ENCODE results near the gene SPIB.

Gene SPIB

GRCh38 chr19:50418176-50419021 is at the start of gene SPIB:
SPIB (plus strand) TSS chr19:50418938; CDS start chr19:50418963, 25 bp downstream.
- Histone ChIP-seq H3K36me3 (ENCODE audit: control insufficient read depth, insufficient read depth, low read length) (peaks cover 3% of the 10 kb centered on the region; the same call in 1 of the 2 replicates), H3K4me3 (ENCODE audit: low read length) (peak within 1 kb of the TSS; percentile 26; the same call in 1 of the 2 replicates), H3K27ac (ENCODE audit: low read length) (no peak within 1 kb of the TSS), H3K27me3 (ENCODE audit: control insufficient read depth, insufficient read depth, low read length) (no peaks in the 10 kb centered on the region), H3K4me1 (ENCODE audit: control insufficient read depth, insufficient read depth, low read length) (peaks cover 6% of the 10 kb centered on the region; the same call in 1 of the 2 replicates), H3K9me3 (ENCODE audit: control insufficient read depth, insufficient read depth, low read length) (no peaks in the 10 kb centered on the region)
- WGBS (ENCODE audit: insufficient coverage, insufficient read length), result no CpG with 5 or more reads among the region's 34 CpGs
- no peak for DNase-seq (ENCODE audit: low read depth, low spot score)

DNA sequence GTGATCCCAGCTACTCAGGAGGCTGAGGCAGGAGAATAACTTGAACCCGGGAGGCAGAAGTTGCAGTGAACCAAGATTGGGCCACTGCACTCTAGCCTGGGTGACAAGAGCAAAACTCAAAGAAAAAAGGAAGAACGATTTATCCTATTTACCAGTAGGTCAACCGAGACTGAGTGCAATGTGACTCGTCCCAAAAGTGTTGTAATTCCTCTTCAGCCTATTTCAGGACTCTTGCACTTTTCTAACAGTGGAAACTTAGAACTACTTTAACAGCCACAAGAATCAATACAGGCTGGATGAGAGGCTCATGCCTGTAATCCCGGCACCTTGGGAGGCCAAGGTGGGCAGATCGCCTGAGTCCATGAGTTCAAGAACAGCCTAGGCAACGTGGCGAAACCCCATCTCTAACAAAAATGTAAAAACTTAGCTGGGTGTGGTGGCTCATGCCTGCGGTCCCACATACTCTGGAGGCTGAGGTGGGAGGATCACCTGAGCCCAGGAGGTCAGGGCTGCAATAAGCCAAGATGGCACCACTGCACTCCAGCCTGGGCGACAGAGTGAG is 46.7 kb upstream of the SPIB start:
- no peaks in the 10 kb centered on the region for H3K36me3 ChIP-seq (ENCODE audit: control insufficient read depth, insufficient read depth, low read length)
- no peak for DNase-seq (ENCODE audit: low read depth, low spot score)
- no peak overlapping the region for H3K4me3 ChIP-seq (ENCODE audit: low read length)
- H3K27ac ChIP-seq (ENCODE audit: low read length), result no peak overlapping the region
- H3K9me3 ChIP-seq (ENCODE audit: control insufficient read depth, insufficient read depth, low read length), result no peaks in the 10 kb centered on the region
- WGBS (ENCODE audit: insufficient coverage, insufficient read length), result no CpG with 5 or more reads among the region's 10 CpGs
- H3K27me3 ChIP-seq (ENCODE audit: control insufficient read depth, insufficient read depth, low read length), result no peaks in the 10 kb centered on the region
- peaks cover 1% of the 10 kb centered on the region; the same call in 1 of the 2 replicates for H3K4me1 ChIP-seq (ENCODE audit: control insufficient read depth, insufficient read depth, low read length)

GRCh38 chr19:50376166-50377050 is 42.3 kb upstream of the SPIB start, which contains the start of gene NR1H2:
NR1H2 (plus strand) TSS chr19:50376457; CDS start chr19:50377606, 1,149 bp downstream.
- H3K4me1 ChIP-seq (ENCODE audit: control insufficient read depth, insufficient read depth, low read length), result no peaks in the 10 kb centered on the region
- H3K27me3 ChIP-seq (ENCODE audit: control insufficient read depth, insufficient read depth, low read length), result no peaks in the 10 kb centered on the region
- H3K9me3 ChIP-seq (ENCODE audit: control insufficient read depth, insufficient read depth, low read length), result no peaks in the 10 kb centered on the region
- no CpG with 5 or more reads among the region's 67 CpGs for WGBS (ENCODE audit: insufficient coverage, insufficient read length)
- DNase-seq (ENCODE audit: low read depth, low spot score), result peak; percentile 96
- no peak within 1 kb of the TSS for H3K27ac ChIP-seq (ENCODE audit: low read length)
- peak within 1 kb of the TSS; percentile 96 for H3K4me3 ChIP-seq (ENCODE audit: low read length)
- H3K36me3 ChIP-seq (ENCODE audit: control insufficient read depth, insufficient read depth, low read length), result peaks cover 26% of the 10 kb centered on the region

GRCh38 chr19:50377051-50377461 is 41.7 kb upstream of the SPIB start:
- Histone ChIP-seq H3K9me3 (ENCODE audit: control insufficient read depth, insufficient read depth, low read length) (no peaks in the 10 kb centered on the region), H3K4me1 (ENCODE audit: control insufficient read depth, insufficient read depth, low read length) (no peaks in the 10 kb centered on the region), H3K36me3 (ENCODE audit: control insufficient read depth, insufficient read depth, low read length) (peaks cover 33% of the 10 kb centered on the region), H3K4me3 (ENCODE audit: low read length) (no peak overlapping the region; the same call in 1 of the 2 replicates), H3K27me3 (ENCODE audit: control insufficient read depth, insufficient read depth, low read length) (no peaks in the 10 kb centered on the region), H3K27ac (ENCODE audit: low read length) (no peak overlapping the region)
- no peak for DNase-seq (ENCODE audit: low read depth, low spot score)
- no CpG with 5 or more reads among the region's 7 CpGs for WGBS (ENCODE audit: insufficient coverage, insufficient read length)

- H3K27me3 ChIP-seq (ENCODE audit: control insufficient read depth, insufficient read depth, low read length), result no peaks in the 10 kb centered on the region
- no peak overlapping the region for H3K27ac ChIP-seq (ENCODE audit: low read length)
- no peaks in the 10 kb centered on the region for H3K4me1 ChIP-seq (ENCODE audit: control insufficient read depth, insufficient read depth, low read length)
- WGBS (ENCODE audit: insufficient coverage, insufficient read length), result no CpG with 5 or more reads among the region's 9 CpGs
- H3K9me3 ChIP-seq (ENCODE audit: control insufficient read depth, insufficient read depth, low read length), result no peaks in the 10 kb centered on the region
- peaks cover 37% of the 10 kb centered on the region for H3K36me3 ChIP-seq (ENCODE audit: control insufficient read depth, insufficient read depth, low read length)
- no peak for DNase-seq (ENCODE audit: low read depth, low spot score)
- H3K4me3 ChIP-seq (ENCODE audit: low read length), result no peak overlapping the region
Measured at GRCh38 chr19:50377517-50377916, 41.2 kb upstream of the SPIB start.

DNA sequence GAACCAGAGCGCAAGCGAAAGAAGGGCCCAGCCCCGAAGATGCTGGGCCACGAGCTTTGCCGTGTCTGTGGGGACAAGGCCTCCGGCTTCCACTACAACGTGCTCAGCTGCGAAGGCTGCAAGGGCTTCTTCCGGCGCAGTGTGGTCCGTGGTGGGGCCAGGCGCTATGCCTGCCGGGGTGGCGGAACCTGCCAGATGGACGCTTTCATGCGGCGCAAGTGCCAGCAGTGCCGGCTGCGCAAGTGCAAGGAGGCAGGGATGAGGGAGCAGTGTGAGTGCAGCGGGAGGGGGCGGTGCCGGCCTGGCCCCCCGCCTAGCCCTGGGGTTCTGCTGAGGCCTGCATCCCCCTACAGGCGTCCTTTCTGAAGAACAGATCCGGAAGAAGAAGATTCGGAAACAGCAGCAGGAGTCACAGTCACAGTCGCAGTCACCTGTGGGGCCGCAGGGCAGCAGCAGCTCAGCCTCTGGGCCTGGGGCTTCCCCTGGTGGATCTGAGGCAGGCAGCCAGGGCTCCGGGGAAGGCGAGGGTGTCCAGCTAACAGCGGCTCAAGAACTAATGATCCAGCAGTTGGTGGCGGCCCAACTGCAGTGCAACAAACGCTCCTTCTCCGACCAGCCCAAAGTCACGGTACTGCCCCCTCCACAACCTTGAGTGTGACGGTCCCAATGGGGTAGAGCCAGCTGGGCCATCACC is 40.4 kb upstream of the SPIB start:
- no peaks in the 10 kb centered on the region for H3K9me3 ChIP-seq (ENCODE audit: control insufficient read depth, insufficient read depth, low read length)
- H3K4me1 ChIP-seq (ENCODE audit: control insufficient read depth, insufficient read depth, low read length), result no peaks in the 10 kb centered on the region
- no peak for DNase-seq (ENCODE audit: low read depth, low spot score)
- no CpG with 5 or more reads among the region's 36 CpGs for WGBS (ENCODE audit: insufficient coverage, insufficient read length)
- H3K36me3 ChIP-seq (ENCODE audit: control insufficient read depth, insufficient read depth, low read length), result peaks cover 38% of the 10 kb centered on the region
- H3K27me3 ChIP-seq (ENCODE audit: control insufficient read depth, insufficient read depth, low read length), result no peaks in the 10 kb centered on the region
- H3K27ac ChIP-seq (ENCODE audit: low read length), result no peak overlapping the region
- no peak overlapping the region for H3K4me3 ChIP-seq (ENCODE audit: low read length)

DNA sequence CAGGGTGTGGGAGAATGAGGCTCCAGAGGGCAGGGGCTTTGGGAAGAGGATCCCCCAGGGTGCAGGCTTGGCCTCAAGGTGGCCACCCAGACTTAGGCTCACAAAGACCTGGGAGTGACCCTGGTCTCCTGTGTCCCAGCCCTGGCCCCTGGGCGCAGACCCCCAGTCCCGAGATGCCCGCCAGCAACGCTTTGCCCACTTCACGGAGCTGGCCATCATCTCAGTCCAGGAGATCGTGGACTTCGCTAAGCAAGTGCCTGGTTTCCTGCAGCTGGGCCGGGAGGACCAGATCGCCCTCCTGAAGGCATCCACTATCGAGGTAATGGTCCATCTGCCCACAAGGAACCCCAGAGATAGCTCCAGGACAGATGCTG is 39.9 kb upstream of the SPIB start:
- Histone ChIP-seq H3K27ac (ENCODE audit: low read length) (no peak overlapping the region), H3K36me3 (ENCODE audit: control insufficient read depth, insufficient read depth, low read length) (peaks cover 38% of the 10 kb centered on the region)
- DNase-seq (ENCODE audit: low read depth, low spot score), result no peak

GRCh38 chr19:50379602-50380001 is 39.1 kb upstream of the SPIB start:
- H3K4me1 ChIP-seq (ENCODE audit: control insufficient read depth, insufficient read depth, low read length), result no peaks in the 10 kb centered on the region
- H3K9me3 ChIP-seq (ENCODE audit: control insufficient read depth, insufficient read depth, low read length), result no peaks in the 10 kb centered on the region
- no CpG with 5 or more reads among the region's 11 CpGs for WGBS (ENCODE audit: insufficient coverage, insufficient read length)
- no peaks in the 10 kb centered on the region for H3K27me3 ChIP-seq (ENCODE audit: control insufficient read depth, insufficient read depth, low read length)
- no peak for DNase-seq (ENCODE audit: low read depth, low spot score)
- no peak overlapping the region for H3K4me3 ChIP-seq (ENCODE audit: low read length)
- no peak overlapping the region for H3K27ac ChIP-seq (ENCODE audit: low read length)
- peaks cover 38% of the 10 kb centered on the region for H3K36me3 ChIP-seq (ENCODE audit: control insufficient read depth, insufficient read depth, low read length)

More for the DNA sequence above, 39.9 kb upstream of the SPIB start:
- no peaks in the 10 kb centered on the region for H3K9me3 ChIP-seq (ENCODE audit: control insufficient read depth, insufficient read depth, low read length)
- no peaks in the 10 kb centered on the region for H3K4me1 ChIP-seq (ENCODE audit: control insufficient read depth, insufficient read depth, low read length)
- no peaks in the 10 kb centered on the region for H3K27me3 ChIP-seq (ENCODE audit: control insufficient read depth, insufficient read depth, low read length)
- H3K4me3 ChIP-seq (ENCODE audit: low read length), result no peak overlapping the region
- WGBS (ENCODE audit: insufficient coverage, insufficient read length), result no CpG with 5 or more reads among the region's 10 CpGs

DNA sequence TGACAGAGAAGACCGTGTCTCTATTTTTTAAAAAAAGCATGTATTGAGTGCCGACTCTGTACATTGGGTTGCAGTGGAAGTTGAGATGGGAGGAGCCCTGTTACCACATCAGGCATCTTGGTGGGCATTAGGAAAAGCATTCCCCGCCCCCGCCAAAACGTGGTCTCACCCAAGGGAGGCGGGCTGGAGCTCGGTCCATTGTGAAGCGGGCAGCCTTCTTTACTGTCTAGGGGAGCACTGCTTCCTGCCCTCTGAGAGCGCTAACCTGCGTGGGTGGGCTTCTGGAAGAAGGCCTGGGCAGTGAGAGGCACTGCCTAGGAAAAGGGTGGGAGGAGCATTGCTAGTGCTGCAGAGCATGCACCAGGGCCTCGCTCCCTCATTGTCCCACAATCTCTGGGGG is 38.6 kb upstream of the SPIB start:
- Histone ChIP-seq H3K27me3 (ENCODE audit: control insufficient read depth, insufficient read depth, low read length) (no peaks in the 10 kb centered on the region), H3K27ac (ENCODE audit: low read length) (no peak overlapping the region), H3K4me1 (ENCODE audit: control insufficient read depth, insufficient read depth, low read length) (no peaks in the 10 kb centered on the region), H3K9me3 (ENCODE audit: control insufficient read depth, insufficient read depth, low read length) (no peaks in the 10 kb centered on the region), H3K4me3 (ENCODE audit: low read length) (no peak overlapping the region), H3K36me3 (ENCODE audit: control insufficient read depth, insufficient read depth, low read length) (peaks cover 38% of the 10 kb centered on the region)
- no CpG with 5 or more reads among the region's 11 CpGs for WGBS (ENCODE audit: insufficient coverage, insufficient read length)
- no peak for DNase-seq (ENCODE audit: low read depth, low spot score)
